GM12874 (cell line): ENCODE results near the gene HIVEP3.

Experiments
- TF ChIP-seq, protein P1 (sequence below): IDR thresholded peaks from 2 replicates; pipeline ENCODE4 v1.5.1; 2011; ENCODE audit warnings: low read depth, mild to moderate bottlenecking, control low read depth, low read length, moderate library complexity; ENCODE audit not compliant: insufficient read depth

HIVEP3 gene

DNA sequence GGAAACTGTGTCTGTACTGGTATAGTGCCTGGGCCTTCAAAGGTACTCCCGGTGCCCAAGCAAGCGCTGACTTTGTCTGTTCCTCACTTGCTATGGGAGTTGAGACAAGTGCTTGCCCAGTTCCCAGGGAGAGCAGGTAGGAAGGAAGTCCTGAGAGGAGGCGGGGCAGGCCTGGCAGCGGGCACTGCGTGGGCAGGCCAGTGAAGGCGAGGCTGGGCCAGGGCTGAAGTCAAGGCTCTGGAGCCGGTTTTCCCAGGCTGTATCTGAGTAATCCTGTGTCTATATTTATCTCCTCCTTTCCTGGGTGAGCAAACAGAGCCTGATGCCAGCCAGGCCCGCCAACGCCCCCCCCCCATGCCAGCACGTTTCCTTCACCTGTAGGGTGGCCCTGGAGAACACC lies 418.3 kb downstream of the HIVEP3 start:
- TF ChIP-seq, protein P1, sequence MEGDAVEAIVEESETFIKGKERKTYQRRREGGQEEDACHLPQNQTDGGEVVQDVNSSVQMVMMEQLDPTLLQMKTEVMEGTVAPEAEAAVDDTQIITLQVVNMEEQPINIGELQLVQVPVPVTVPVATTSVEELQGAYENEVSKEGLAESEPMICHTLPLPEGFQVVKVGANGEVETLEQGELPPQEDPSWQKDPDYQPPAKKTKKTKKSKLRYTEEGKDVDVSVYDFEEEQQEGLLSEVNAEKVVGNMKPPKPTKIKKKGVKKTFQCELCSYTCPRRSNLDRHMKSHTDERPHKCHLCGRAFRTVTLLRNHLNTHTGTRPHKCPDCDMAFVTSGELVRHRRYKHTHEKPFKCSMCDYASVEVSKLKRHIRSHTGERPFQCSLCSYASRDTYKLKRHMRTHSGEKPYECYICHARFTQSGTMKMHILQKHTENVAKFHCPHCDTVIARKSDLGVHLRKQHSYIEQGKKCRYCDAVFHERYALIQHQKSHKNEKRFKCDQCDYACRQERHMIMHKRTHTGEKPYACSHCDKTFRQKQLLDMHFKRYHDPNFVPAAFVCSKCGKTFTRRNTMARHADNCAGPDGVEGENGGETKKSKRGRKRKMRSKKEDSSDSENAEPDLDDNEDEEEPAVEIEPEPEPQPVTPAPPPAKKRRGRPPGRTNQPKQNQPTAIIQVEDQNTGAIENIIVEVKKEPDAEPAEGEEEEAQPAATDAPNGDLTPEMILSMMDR: no peak

DNA sequence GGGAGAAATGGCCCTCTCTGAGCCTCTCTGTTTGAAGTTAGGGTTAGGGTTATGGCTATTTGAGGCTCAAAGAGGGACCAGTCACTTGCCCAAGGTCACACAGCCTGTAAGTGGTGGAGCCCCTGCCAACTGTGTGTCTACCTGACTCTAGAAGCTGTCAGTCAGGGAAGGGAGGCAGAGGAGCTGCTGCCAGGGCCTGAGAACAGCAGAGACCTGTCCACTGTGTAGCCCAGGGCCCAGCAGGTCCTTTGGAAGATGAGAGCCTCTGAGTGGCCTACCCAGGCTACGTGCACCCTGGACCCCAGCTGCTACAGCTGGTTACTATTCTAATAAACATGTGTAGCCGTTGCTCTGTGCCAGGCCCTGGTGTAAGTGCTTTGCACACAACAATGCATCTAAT lies 419.1 kb downstream of the HIVEP3 start:
- TF ChIP-seq, protein P1: no peak

GRCh38 chr1:41498804-41499203 lies 419.9 kb downstream of the HIVEP3 start:
- TF ChIP-seq, protein P1: no peak

DNA sequence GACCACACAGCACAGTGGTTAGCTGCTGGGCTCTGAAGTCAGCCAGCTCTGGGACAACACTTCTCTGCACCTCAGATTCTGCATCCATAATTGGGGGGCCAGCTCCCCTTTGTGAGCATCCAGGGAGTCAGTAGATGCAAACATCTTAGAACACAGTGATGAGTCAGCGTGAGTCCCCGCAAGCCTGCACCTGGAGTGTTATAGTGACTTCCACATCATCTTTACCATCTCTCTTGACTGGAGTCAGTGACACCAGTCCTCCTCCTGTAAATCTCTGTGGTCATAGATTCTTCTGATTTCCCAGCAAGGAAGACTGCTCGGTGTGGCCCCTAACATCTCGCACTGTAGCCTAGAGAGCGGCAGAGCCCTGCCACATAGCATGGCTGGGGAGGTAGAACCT lies 420.3 kb downstream of the HIVEP3 start:
- TF ChIP-seq, protein P1: no peak

DNA sequence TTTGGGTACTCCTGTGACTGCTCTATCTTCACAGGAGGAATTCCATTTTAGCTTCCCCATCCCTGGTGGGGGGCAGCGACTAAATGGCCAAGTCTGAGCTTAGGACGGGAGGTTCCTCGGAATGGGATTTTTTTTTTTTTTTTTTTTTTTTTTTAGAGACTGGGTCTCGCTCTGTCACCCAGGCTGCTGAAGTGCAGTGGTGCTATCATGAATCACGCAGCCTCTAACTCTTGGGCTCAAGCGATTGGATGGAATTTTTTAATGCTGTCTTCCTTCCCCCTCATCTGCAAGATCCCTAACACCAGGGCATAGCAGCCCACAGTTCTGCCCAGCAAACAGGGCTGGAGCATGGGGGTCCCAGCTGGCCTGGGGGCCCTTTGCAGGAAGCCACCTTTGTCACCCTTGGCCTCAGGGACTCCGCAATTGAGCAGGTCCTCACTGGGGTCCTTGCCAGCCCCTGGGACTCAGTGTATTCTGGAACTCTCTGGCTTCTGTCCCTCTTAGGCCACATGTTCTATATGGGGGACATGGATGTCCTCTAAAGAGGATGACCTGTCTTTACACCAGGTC lies 421.2 kb downstream of the HIVEP3 start:
- TF ChIP-seq, protein P1: no peak

DNA sequence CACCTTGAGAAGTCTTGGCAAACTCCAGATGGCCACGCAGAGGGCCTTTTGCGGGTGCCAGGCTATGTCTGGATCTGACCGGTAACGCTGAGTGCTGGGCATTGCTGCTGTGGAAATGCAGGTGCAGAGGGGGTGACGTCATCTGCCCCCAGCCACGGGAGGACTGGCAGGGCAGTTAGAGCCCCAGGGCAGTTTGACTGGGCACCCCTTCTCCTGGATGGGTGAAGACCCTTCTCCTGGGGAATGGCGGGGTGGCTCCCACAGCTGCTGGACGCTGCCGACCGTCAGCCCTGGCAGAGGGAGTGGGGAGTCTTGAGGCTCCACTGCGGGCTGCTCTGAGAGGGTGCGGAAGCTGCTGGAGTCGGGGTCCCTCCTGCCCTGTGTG lies 421.7 kb downstream of the HIVEP3 start:
- TF ChIP-seq, protein P1: no peak

DNA sequence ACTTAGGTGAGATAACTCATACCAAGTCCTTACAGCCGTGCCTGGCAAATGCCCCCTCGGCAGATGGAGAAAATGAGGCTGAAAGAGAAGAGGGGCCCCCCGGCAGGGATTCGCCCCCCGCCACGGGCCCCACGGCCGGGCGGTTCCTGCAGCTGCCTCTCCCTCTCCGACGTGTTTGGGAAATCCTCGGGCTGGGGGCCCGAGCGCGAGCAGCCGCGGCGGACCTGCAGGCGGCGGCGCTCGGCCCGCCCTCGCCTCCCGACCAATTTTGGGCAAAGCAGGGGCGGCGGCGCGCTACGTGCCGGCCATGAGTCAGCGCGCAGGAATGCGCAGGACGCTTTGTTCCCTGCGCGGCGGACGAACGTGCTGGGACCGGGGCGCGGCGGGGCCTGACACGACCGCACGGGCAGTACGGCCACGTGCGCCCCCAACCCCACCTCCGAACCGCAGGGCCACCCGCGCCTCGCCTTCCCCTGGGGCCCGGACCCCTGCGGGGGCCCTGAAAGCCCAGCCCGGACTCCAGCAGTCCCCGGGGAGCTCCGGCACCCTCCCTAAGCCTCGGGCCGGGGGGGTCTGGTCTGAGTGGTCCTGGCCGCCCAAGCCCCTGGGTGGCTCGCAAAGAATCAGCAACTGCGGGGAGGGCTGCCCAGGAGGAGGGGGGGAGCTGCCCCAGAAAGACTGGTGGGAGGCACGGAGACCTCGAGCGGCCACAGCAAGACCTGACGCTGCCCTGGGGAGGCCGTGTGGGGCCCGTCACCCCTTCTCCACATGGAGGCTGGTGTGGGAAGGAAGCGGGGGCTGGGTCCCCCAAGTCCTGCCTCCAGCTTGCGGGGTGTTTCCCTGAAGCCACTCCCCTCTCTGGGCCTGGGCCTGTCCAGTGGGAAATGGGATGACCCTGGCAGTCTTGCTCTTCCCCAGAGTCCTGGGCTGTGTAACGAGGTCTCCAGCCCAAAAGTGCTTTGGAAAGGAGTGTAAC lies 422.4 kb downstream of the HIVEP3 start:
- TF ChIP-seq, protein P1: no peak
